Measurements from ENCODE around the gene HABP4. TPM values are rescaled to one million over a fixed set of nuclear protein-coding genes. Genes with fewer than 3 reads are reported as not detected.

The HABP4 gene
- total RNA-seq, 2 donors from 2014 or later, result 2.8 to 4.4 TPM

DNA sequence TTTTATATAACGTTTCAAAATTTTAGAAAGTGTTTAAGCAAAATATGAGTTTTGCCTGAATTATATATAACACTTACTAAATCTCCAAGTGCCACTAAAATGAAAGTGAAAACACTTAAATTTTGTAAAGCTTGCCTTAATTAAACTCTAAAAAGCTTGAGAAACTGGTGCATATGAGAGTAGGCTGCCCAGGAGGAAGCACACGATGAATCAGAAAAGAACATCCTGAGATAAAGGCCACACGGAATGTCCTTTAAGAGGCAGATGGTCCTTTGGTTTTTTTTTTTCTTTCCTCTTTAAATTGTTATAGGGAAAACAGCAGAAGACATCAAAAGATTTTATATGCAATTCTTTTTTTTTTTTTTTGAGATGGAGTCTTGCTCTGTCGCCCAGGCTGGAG lies 60.3 kb downstream of the HABP4 start:
- Histone ChIP-seq H3K36me3 (no peaks in the 10 kb centered on the region), H3K27me3 (no peaks in the 10 kb centered on the region), H3K4me3 (no peak overlapping the region), H3K9ac (ENCODE audit: low read depth in 2 of 2, low read length in 2 of 2) (no peak overlapping the region), H3K9me3 (no peaks in the 10 kb centered on the region), H3K4me1 (no peaks in the 10 kb centered on the region), H3K27ac (no peak overlapping the region)
- TF ChIP-seq, protein P1, sequence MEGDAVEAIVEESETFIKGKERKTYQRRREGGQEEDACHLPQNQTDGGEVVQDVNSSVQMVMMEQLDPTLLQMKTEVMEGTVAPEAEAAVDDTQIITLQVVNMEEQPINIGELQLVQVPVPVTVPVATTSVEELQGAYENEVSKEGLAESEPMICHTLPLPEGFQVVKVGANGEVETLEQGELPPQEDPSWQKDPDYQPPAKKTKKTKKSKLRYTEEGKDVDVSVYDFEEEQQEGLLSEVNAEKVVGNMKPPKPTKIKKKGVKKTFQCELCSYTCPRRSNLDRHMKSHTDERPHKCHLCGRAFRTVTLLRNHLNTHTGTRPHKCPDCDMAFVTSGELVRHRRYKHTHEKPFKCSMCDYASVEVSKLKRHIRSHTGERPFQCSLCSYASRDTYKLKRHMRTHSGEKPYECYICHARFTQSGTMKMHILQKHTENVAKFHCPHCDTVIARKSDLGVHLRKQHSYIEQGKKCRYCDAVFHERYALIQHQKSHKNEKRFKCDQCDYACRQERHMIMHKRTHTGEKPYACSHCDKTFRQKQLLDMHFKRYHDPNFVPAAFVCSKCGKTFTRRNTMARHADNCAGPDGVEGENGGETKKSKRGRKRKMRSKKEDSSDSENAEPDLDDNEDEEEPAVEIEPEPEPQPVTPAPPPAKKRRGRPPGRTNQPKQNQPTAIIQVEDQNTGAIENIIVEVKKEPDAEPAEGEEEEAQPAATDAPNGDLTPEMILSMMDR (IDR thresholded peaks at IDR 0.05), result no peak
- intact Hi-C loops (cut with DNase I), result no loop called here
- DNase-seq, result no peak

DNA sequence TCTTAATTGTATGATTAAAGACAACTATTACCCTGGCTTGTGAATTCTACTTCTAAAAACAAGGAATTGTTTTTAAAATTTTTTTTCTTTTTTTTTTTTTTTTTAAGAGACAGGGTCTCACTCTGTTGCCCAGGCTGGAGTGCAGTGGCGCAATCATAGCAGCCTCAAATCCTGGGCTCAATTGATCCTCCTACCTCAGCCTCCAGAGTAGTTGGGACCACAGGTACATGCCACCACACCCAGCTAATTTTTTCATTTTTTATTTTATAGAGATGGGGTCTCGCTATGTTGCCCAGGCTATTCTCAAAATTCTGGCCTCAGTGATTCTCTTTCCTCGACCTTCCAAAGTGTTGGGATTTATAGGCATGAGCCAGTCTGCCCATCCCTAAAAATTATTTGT lies 62.3 kb downstream of the HABP4 start:
- no peaks in the 10 kb centered on the region for H3K4me1 ChIP-seq
- no peaks in the 10 kb centered on the region for H3K27me3 ChIP-seq
- DNase-seq, result no peak
- H3K4me3 ChIP-seq, result no peak overlapping the region
- no peak overlapping the region for H3K9ac ChIP-seq (ENCODE audit: low read depth in 2 of 2, low read length in 2 of 2)
- no peaks in the 10 kb centered on the region for H3K9me3 ChIP-seq
- H3K36me3 ChIP-seq, result no peaks in the 10 kb centered on the region
- TF ChIP-seq, protein P1 (IDR thresholded peaks at IDR 0.05), result no peak
- intact Hi-C loops (cut with DNase I), result no loop called here
- H3K27ac ChIP-seq, result no peak overlapping the region

DNA sequence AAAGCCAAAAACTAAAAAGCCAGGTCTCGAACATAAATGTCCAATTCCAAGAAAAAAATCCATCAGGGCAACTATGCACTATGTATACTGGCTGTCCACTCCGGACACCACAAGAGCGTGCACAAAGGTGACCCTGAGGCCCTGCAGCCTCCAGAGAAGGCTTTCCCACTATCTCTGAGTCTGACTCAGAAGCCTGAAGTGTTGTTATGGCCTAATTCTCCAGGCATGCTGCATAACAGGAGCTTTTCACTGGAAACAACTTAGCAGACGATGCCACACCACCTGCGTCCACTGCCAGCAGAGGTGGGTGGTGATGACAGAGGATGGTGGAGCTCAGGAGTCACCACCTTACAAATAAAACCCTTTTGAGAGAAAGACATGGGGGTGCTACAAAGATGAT lies 63.7 kb downstream of the HABP4 start:
- intact Hi-C loops (cut with DNase I), result no loop called here

DNA sequence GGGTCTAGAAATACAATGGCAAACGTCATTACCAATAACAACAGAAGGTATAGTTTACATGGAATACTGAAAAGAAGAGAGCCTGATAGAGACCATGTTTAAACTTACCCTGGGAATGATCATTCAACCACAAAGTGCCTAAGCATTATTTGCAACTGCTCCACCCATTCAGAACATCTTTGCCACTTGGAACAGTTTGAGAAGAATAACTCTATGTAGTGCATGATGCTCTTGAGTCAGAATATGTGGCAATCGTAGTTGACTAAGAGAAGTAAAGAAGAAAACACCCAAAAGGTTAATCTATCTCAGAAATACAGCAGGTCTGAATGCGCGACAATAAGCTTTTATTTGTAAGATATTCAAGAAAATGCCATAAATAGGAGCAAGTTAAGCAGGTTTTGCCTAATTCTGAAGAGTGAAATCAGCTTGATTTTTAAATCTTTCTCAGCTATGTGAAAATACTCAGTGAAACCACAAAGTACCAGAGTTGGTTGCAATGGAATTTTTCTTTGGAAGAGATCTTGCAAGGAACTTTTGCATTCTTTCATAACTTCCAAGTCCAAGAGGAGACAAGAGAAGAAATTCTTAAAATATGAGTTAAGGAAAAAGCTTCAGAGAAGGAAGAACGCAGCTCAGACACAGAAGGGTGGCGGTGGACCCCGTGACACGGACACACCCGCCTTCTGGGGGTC lies 64.3 kb downstream of the HABP4 start:
- Histone ChIP-seq H3K4me3 (no peak overlapping the region), H3K9ac (ENCODE audit: low read depth in 2 of 2, low read length in 2 of 2) (no peak overlapping the region)

More for the DNA sequence above, 63.7 kb downstream of the HABP4 start:
- DNase-seq, result no peak
- no peaks in the 10 kb centered on the region for H3K27me3 ChIP-seq
- H3K27ac ChIP-seq, result no peak overlapping the region
- H3K9me3 ChIP-seq, result no peaks in the 10 kb centered on the region
- H3K36me3 ChIP-seq, result no peaks in the 10 kb centered on the region
- TF ChIP-seq, protein P1 (IDR thresholded peaks at IDR 0.05), result no peak
- H3K9ac ChIP-seq (ENCODE audit: low read depth in 2 of 2, low read length in 2 of 2), result no peak overlapping the region
- H3K4me3 ChIP-seq, result no peak overlapping the region
- no peaks in the 10 kb centered on the region for H3K4me1 ChIP-seq

DNA sequence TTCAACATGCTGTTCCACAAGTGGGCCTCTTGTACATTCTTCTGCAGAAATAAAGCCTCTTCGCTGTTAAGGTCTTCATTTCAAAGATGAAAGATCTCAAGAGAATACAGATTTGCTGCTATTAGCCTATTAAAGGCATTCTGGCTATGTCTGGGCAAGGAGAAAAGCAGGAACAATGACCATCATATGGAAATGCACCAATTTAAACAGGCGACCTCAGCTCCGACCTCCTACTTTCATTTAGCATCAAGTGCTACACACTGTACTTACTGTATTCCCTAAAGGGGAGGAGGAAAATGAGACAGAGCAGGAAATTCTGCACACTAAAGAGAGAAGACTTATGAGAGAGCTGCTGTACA lies 64.8 kb downstream of the HABP4 start:
- H3K36me3 ChIP-seq, result no peaks in the 10 kb centered on the region
- TF ChIP-seq, protein P1 (IDR thresholded peaks at IDR 0.05), result no peak
- DNase-seq, result no peak
- intact Hi-C loops (cut with DNase I), result no loop called here
- no peak overlapping the region for H3K4me3 ChIP-seq
- no peaks in the 10 kb centered on the region for H3K27me3 ChIP-seq
- no peaks in the 10 kb centered on the region for H3K9me3 ChIP-seq
- no peaks in the 10 kb centered on the region for H3K4me1 ChIP-seq
- H3K27ac ChIP-seq, result no peak overlapping the region
- H3K9ac ChIP-seq (ENCODE audit: low read depth in 2 of 2, low read length in 2 of 2), result no peak overlapping the region

More for the DNA sequence above, 64.3 kb downstream of the HABP4 start:
- no peaks in the 10 kb centered on the region for H3K36me3 ChIP-seq
- H3K27me3 ChIP-seq, result no peaks in the 10 kb centered on the region
- DNase-seq, result no peak
- H3K9me3 ChIP-seq, result no peaks in the 10 kb centered on the region
- no peaks in the 10 kb centered on the region for H3K4me1 ChIP-seq
- intact Hi-C loops (cut with DNase I), result no loop called here
- TF ChIP-seq, protein P1 (IDR thresholded peaks at IDR 0.05), result no peak
- H3K27ac ChIP-seq, result no peak overlapping the region

Data from colonic mucosa (tissue), 4 donors.